Measurements from ENCODE around the gene LRRC72.

DNA sequence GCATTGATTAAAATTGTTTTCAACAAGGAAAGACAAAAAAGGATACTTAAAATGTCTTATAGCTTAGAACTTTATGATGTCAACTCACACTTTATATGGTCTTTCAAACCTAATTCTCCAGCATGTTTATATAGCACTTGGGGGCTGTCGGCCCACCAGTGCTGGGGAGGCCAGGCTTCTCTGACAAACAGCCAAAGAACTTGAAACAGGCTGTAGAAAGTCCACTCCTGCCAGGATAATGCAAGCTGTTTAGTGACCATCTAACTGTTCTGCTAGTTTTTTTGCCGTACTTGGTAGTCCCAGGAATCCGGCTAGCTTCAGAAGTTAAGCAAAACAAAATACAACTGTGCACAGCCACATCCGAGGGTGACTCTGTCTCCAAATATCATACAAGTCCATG, 47.5 kb upstream of the LRRC72 start:
- TF ChIP-seq, protein P1, sequence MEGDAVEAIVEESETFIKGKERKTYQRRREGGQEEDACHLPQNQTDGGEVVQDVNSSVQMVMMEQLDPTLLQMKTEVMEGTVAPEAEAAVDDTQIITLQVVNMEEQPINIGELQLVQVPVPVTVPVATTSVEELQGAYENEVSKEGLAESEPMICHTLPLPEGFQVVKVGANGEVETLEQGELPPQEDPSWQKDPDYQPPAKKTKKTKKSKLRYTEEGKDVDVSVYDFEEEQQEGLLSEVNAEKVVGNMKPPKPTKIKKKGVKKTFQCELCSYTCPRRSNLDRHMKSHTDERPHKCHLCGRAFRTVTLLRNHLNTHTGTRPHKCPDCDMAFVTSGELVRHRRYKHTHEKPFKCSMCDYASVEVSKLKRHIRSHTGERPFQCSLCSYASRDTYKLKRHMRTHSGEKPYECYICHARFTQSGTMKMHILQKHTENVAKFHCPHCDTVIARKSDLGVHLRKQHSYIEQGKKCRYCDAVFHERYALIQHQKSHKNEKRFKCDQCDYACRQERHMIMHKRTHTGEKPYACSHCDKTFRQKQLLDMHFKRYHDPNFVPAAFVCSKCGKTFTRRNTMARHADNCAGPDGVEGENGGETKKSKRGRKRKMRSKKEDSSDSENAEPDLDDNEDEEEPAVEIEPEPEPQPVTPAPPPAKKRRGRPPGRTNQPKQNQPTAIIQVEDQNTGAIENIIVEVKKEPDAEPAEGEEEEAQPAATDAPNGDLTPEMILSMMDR (IDR thresholded peaks at IDR 0.05; ENCODE audit: low read depth, low read length, poor library complexity, severe bottlenecking): no peak
- TF ChIP-seq EZH2phosphoT487 (IDR thresholded peaks at IDR 0.05; ENCODE audit: borderline replicate concordance, low read length): no peak

All from DOHH2 (cell line).